ELF-1 (cell line): ENCODE data around the gene ENTREP1.

Experiments used
- DNase-seq: peaks from one replicate; pipeline ENCODE4 v3.0.0-alpha.2; 2016; ENCODE audit warnings: low read depth, low spot score

The ENTREP1 gene

DNA sequence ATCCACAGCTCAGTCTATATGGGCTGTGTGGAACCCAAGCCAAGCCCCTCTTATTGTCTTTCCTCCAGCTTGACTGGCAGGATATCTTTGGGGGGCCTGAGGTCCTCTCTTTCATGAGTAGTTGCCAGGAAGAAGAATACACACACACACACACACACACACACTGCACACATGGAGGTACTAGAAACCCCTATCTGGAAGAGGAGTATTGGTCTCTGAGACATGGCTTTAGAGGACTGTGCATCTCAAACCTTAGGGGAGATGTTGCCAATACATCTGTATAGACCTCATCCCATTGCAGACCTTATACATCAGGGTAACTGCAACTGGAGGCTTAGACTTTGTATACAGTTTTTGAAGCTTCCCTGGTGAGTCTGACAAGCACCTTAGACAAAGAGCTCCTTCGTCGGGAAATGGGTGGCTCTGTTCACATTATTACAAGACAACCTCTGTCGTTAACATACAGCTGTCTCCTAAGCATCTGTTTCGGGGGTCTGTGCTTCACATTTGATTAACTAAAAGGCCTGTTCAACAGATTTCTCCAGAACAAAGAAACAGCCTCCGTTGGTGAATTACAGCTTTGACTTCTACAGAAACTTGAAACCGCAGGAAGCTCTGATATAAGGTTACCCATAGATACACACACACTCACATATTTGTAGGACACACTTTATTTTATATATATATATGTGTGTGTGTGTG lies 5.5 kb upstream of the ENTREP1 start:
- DNase-seq, result no peak

DNA sequence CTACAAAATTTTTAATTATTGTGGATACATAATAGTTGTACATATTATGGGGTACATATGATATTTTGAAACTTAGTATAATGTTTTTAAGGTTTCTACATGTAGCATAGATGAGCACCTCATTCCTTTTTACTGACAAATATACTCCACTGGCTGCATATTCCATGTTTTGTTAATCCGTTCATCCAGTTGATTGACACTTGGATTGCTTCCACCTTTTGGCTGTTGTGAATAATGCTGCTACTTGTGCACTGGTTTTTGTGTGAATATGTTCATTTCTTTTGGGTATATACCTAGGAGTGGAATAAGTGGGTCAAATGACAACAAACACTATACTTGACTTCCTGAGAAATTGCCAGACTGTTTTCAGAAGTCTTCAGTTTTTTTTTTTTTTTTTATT lies 2.8 kb upstream of the ENTREP1 start:
- no peak for DNase-seq

DNA sequence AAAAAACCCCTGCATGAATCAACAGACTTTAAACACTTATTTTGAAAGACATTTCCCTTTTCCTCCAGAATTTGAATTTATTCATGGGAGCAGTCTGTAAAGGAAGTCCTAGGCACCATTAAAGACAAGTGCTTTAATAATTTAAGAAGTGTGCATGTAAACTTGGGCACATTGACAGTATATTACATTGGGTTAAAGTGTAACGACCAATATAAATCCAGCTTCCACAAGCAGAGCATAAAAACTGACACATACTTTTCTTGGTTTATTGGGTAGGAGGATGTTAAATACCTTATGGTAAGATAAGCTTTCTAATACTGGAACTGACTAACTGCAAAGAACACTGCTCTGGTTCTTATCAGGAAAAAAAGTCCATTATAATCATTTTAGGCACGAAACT lies 1.2 kb upstream of the ENTREP1 start:
- no peak for DNase-seq

- no peak for DNase-seq
Observed at GRCh38 chr9:69325409-69326212, 596 bp downstream of the ENTREP1 start.

DNA sequence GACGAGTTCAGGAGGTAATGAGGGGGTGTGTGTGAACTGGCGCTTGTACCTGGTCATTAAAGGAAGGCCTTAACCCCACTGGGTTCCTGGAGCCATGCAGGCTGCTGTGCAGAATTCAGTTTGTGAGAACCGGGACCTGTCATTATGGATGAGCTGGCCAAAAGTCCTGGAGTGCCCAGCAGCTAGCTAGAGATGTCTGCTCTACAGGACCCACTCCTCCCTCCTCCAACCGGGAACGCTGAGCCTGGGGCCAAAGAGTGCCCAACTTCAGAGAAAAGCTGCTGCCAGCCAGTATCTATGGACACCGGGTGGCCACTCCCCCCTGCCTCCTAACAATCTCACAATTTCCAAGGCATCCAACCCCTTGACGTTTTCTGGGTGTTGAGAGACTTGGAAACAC lies 1.2 kb downstream of the ENTREP1 start:
- no peak for DNase-seq

- DNase-seq, result no peak
Observed at GRCh38 chr9:69330580-69330979, 5.6 kb downstream of the ENTREP1 start.

DNA sequence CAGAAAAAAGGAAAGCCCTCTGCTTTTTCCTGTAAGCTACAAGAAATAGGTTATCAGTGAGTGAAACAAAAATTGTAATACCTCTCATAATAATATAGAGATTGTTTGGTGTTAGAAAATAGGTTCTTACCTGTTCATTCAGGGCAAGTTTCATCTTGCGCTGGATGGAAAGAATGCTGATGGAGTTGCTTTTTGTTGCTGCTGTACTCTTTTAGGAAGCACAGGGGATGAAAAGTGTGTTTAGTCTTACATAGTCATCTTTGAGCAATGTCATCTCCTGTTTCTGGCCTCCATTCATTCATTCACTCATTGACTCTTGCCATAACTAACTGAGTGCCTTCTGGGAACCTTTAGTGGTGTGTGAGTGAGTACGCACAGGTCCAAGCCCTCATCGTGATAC lies 6.4 kb downstream of the ENTREP1 start:
- DNase-seq, result no peak

DNA sequence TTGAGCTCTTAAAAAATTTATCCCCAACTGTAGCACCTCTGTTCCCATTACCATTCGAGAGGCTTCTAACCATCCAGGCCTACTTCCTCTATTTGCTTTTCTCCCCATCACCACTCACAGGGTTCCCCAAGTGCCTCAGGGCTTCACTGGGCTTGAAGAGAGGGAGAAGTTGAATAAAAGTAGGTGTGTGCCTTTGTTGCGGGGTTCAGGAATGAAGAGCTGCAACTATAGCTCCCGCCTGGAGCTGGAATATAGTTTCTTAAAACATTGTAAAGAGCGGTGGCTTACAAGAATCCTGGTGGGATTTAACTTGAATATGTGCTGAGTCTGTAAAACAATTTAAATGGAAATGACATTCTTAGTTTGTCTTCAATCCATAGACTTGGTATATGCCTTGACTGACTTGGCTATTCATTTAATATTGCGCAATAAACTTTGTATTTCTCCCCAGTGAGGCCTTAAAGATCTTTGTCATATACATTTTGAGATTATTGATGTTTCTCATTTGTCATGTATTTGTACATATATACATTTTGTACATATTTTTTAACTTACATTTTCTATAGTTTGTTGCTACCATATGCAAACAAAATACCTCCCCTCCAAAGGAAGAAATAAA lies 7.2 kb downstream of the ENTREP1 start:
- DNase-seq, result no peak

- no peak for DNase-seq
Observed at GRCh38 chr9:69333716-69334115, 8.7 kb downstream of the ENTREP1 start.

DNA sequence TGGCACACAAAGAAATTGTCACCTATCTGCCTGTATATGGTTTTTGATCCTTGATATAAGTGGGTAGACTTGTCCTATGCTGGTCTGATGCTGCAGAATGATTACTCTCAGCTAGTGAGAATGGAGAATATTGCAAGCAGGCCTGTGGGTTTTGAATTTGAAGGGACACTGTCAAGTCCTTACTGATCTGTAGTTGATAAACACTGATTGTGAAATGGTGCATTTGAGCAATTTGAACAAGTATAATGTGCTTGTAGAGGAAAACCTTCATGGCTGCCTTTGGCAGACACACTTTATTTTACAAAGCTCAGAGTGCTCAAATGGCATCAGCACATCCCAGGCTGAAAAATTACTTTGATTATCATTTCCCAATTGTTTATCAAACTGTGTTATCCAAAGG lies 9.3 kb downstream of the ENTREP1 start:
- DNase-seq, result no peak

DNA sequence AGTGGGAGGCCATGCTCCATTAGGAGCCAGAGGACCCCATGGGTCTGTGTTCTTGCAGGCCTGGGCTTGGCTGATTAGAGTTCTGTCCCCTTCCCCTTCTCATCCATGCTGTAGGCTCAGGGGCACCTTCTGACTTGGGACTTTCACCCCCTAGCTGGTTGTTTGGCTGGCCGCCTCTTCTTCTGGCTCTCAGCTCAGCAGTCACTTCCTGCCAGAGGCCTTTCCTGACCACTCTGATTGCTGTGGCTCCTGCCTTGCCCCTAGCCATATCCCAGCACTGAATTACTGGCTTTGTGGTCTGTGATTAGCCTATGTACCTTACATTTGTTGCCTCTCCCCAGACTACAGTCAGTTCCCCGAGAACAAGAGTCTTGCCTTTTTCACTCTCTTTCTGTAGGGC lies 14.6 kb downstream of the ENTREP1 start:
- DNase-seq, result peak; percentile 56

DNA sequence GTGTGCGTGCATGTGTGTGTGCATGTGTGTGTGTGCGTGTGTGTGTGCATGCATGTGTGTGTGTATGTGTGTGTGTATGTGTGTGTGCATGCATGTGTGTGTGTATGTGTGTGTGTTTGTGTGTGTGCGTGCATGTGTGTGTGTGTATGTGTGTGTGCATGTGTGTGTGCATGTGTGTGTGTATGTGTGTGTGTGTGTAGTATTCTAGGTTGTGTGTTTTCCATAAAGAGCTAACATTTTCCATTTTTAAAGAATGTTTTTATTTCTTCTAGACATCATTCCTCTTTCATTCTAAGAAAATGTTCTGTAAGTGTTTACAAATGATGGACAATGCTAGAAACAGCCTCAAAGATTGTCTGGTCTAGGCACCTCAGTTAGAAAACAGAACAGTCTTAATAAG lies 15.6 kb downstream of the ENTREP1 start:
- no peak for DNase-seq

DNA sequence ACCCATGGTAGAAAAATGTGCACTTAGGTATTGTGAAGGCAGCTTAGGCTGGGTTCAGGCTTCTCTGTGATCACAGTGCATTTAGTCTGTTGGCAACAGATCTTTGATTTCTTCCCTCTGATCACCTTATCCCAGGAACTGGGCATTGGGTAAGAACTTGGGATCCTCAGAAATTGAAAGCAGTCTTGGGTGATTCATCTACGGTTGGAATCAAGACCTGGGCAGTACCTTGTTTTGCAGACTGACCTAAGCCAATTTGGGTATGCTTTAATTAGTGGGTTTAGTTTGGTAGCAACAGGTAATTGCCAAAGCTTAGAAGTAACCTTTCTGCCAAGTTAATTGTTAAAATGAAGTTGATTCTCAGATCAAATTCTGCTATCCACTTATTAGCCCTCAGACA lies 17.8 kb downstream of the ENTREP1 start:
- no peak for DNase-seq

DNA sequence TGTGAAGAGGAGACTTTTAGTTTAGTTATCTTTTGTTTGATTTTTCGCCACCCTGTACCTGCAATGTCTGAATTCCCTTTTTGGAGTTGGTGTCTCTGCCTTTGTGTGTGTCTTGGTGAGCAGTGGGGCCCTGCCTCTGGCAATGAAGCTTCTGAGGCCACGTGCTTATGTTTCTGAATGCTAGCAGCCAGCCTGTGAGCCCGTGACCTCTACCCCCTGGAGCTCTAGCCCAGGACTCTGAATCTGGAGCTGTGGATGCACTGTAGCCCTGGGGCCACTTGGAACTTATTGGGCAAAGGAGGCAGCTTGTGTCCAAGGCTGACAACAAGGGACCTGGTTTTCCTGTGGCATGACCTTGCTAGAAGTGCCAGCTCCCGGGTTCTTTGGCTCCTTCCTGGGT lies 19.4 kb downstream of the ENTREP1 start:
- DNase-seq, result peak; percentile 59

DNA sequence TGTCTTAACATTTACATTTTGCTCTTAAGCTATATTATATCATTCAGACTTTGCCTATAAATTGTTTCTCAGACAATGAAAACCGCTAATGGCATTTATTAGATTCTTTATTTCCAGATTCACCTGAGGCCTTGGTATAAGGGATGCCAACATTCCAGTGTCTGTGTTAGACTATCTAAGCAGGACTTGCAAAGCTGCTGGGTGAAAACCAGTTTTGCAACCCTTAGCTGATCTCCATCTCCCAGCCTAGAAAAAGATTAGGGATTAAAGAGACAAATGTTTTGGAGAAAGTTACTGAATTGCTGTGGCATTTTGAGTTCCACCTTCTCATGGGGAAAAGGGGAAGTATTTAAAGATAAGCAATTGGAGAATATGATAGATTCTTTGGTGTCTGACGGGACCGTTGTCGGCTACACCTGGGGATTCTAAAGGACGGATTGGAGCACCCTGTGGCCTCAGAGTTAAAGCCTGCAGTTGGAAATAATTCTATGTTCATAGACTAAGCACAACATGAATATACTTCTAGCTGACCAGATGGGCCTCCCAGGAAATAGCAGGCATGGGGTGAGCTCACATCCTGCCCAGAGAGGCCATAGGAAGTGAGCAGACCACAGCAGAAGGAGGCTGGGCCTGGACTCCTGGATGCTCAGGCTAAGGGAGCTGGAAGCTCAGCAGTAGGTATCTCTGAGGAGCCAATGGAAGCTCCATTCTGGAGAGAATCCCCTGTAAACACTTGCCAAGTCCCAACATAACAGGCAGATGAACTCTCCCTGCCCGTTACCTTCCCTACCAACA lies 21.8 kb downstream of the ENTREP1 start:
- peak; percentile 15 for DNase-seq

GRCh38 chr9:69347607-69348006 lies 22.6 kb downstream of the ENTREP1 start:
- DNase-seq, result no peak

- no peak for DNase-seq
Observed at GRCh38 chr9:69351227-69351626, 26.2 kb downstream of the ENTREP1 start.

GRCh38 chr9:69355232-69355631 lies 30.2 kb downstream of the ENTREP1 start:
- DNase-seq, result no peak

DNA sequence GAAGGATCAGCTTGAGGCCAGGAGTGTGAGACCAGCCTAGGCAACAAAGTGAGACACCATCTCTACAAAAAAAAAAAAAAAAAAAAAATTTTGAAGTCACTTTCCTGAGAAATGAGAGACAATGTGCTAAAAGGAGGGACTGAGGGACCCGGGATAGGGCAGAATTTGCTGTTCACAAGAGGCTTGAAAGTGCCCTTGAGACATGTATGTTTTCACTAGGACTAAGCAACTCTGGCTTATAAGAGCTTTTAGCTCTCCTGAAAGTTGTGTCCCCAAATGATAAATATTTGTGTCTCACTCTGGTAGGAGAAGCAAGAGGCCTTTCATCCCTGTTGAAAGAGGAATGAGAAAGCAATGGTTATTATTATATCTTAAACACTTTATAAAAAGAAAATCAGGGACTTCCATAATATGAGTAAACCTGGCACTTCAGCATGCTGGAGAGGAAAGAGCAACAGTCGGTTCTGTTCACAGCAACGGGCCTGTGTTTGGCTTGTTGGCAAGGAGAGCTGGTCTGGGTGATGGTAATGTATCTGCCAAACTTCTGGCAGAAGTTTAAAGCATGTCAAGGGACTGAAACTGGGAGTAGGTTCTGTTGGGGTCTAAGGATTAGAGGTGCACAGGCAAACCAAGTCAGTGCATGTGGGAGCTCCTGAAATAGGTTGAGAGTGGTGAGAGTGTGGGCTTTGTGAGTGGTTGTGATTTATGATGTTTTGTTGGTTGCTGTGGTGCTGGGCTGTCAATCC lies 32.2 kb downstream of the ENTREP1 start:
- no peak for DNase-seq

DNA sequence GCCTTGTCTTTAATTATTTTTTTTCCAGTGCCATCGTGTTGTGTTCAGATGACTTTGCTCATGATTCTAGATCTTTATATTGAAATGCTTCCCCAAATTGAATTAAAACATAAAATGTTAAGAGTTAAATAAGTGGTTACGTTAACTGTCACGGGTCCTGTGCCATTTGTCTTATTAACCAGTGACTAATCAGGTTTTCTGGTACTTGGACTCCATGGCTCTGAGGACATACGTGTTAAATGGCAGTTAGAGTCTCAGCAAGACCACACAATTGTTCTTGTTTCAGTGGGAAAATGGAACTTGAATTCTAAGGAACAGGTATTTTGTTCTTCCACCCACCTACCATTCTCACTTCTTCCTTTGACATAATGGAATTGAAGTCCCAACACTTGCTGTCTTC lies 32.8 kb downstream of the ENTREP1 start:
- no peak for DNase-seq

DNA sequence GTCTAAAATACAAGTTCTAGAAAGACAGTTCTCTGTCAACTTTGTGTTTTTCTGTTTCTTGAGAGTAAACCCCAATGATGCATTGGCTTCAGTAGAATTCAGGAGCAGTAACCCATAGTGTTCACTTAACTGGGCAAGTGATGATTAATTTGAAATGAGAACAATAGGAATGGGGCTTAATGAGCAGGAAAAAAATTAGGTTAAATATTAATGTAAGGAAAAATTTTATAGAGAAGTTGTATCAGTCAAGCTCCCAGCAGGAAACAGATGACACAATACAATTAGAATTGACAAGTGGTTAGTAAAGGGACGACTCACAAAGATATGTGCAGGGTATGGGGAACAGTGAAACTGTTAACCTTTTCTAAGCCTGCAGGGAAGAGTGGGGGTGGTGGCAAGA lies 38.2 kb downstream of the ENTREP1 start:
- no peak for DNase-seq
